Measurements from ENCODE around the gene GPR65. TPM values are rescaled to one million over a fixed set of nuclear protein-coding genes. Genes with fewer than 3 reads are reported as not detected.

The GPR65 gene
- total and polyA plus RNA-seq, 5 experiments from 2014 or later = 11.4 to 27.3 (median 12.0) TPM

GRCh38 chr14:87992346-87992717 lies 12.6 kb upstream of the GPR65 start:
- Mint-ChIP-seq H3K27ac (peak overlapping the region; percentile 95 to 100 (median 99)), H3K9me3 (no peaks in the 10 kb centered on the region), H3K4me3 (peak overlapping the region; percentile 83 to 99 (median 97)), H3K4me1 (peaks cover 43 to 81% (median 69%) of the 10 kb centered on the region in 4 donors), H3K27me3 (no peaks in the 10 kb centered on the region), H3K36me3 (peaks cover 0 to 2% (median 0%) of the 10 kb centered on the region in 3 donors)
- POLR2A ChIA-PET = interaction anchor here (0.7 to 7.2 kb wide), 13 partner anchors 9 to 176 kb away, joined by 3 to 125 read pairs (median 8); partner anchors contain the start of gene GPR65
- peak in 1 of 10 donors; percentile 2 for DNase-seq
- ATAC-seq = no peak

- POLR2A ChIA-PET = interaction anchor here (0.7 to 7.2 kb wide), 15 partner anchors 9 to 176 kb away, joined by 3 to 125 read pairs (median 6); partner anchors contain the start of gene GPR65
- Mint-ChIP-seq H3K4me3 (peak within 1 kb of the TSS; percentile 83 to 99 (median 97)), H3K27me3 (no peaks in the 10 kb centered on the region), H3K27ac (peak within 1 kb of the TSS; percentile 99 to 100 (median 99)), H3K9me3 (no peaks in the 10 kb centered on the region), H3K36me3 (peaks cover 0 to 2% (median 0%) of the 10 kb centered on the region in 3 donors), H3K4me1 (peaks cover 43 to 80% (median 69%) of the 10 kb centered on the region in 4 donors)
- DNase-seq (peak; percentile 87 to 97 (median 94)), ATAC-seq (peak; percentile 84 to 88)
These were observed 12.0 kb upstream of the GPR65 start, which contains the start of gene GALC for GRCh38 chr14:87992718-87993628. TSS of gene GALC (minus strand) at chr14:87993182. CDS start at chr14:87993164, 18 bp downstream.

GRCh38 chr14:87994974-87995373 lies 10.0 kb upstream of the GPR65 start:
- H3K4me1 Mint-ChIP-seq = peaks cover 34 to 74% (median 65%) of the 10 kb centered on the region in 4 donors

GRCh38 chr14:87995500-87996290 lies 9.2 kb upstream of the GPR65 start:
- ATAC-seq = no peak

More at GRCh38 chr14:87994974-87995373, 10.0 kb upstream of the GPR65 start:
- no peaks in the 10 kb centered on the region for H3K9me3 Mint-ChIP-seq
- H3K27me3 Mint-ChIP-seq = no peaks in the 10 kb centered on the region
- H3K4me3 Mint-ChIP-seq = peak overlapping the region in 8 of 10 donors; percentile 14 to 99 (median 90)
- POLR2A ChIA-PET = interaction anchor here (0.6 to 7.2 kb wide), 7 partner anchors 9 to 132 kb away, joined by 3 to 125 read pairs (median 4); partner anchors contain the start of gene GPR65
- no peaks in the 10 kb centered on the region for H3K36me3 Mint-ChIP-seq
- DNase-seq (peak in 1 of 10 donors; percentile 26), ATAC-seq (no peak)
- peak overlapping the region; percentile 99 to 100 (median 99) for H3K27ac Mint-ChIP-seq

GRCh38 chr14:87996291-87996592 lies 8.7 kb upstream of the GPR65 start:
- no peak for DNase-seq
- Mint-ChIP-seq H3K27me3 (no peaks in the 10 kb centered on the region), H3K4me3 (no peak overlapping the region), H3K36me3 (no peaks in the 10 kb centered on the region), H3K9me3 (no peaks in the 10 kb centered on the region), H3K4me1 (peaks cover 32 to 66% (median 61%) of the 10 kb centered on the region in 4 donors), H3K27ac (peak overlapping the region in 9 of 10 donors; percentile 5 to 99 (median 44))
- POLR2A ChIA-PET = interaction anchor here (7.2 kb wide), 1 partner anchor 8 kb away, joined by 125 read pairs; the partner anchor contains the start of gene GPR65
- ATAC-seq = no peak

More at GRCh38 chr14:87995500-87996290, 9.2 kb upstream of the GPR65 start:
- H3K27ac Mint-ChIP-seq = peak overlapping the region; percentile 41 to 100 (median 99)
- H3K27me3 Mint-ChIP-seq = no peaks in the 10 kb centered on the region
- DNase-seq = no peak
- no peaks in the 10 kb centered on the region for H3K36me3 Mint-ChIP-seq
- POLR2A ChIA-PET = interaction anchor here (0.6 to 7.2 kb wide), 7 partner anchors 9 to 131 kb away, joined by 3 to 125 read pairs (median 4); partner anchors contain the start of gene GPR65
- peaks cover 31 to 67% (median 61%) of the 10 kb centered on the region in 4 donors for H3K4me1 Mint-ChIP-seq
- H3K4me3 Mint-ChIP-seq = peak overlapping the region in 7 of 10 donors; percentile 2 to 99 (median 30)
- no peaks in the 10 kb centered on the region for H3K9me3 Mint-ChIP-seq

GRCh38 chr14:87998482-87998881 lies 6.5 kb upstream of the GPR65 start:
- ATAC-seq (no peak), DNase-seq (no peak)
- Mint-ChIP-seq H3K27me3 (no peaks in the 10 kb centered on the region), H3K36me3 (no peaks in the 10 kb centered on the region), H3K9me3 (no peaks in the 10 kb centered on the region), H3K27ac (peak overlapping the region in 1 of 10 donors; percentile 23), H3K4me3 (no peak overlapping the region), H3K4me1 (peaks cover 27 to 70% (median 60%) of the 10 kb centered on the region in 4 donors)
- POLR2A ChIA-PET = no interaction called here

- Mint-ChIP-seq H3K4me1 (peaks cover 27 to 67% (median 55%) of the 10 kb centered on the region in 4 donors), H3K27ac (no peak overlapping the region), H3K36me3 (no peaks in the 10 kb centered on the region), H3K4me3 (no peak overlapping the region), H3K27me3 (no peaks in the 10 kb centered on the region), H3K9me3 (no peaks in the 10 kb centered on the region)
- POLR2A ChIA-PET = no interaction called here
- ATAC-seq = no peak
- DNase-seq = no peak
These were observed 5.7 kb upstream of the GPR65 start for GRCh38 chr14:87999277-87999676.

GRCh38 chr14:88002421-88003075 lies 2.4 kb upstream of the GPR65 start:
- peaks cover 26 to 62% (median 49%) of the 10 kb centered on the region in 4 donors for H3K4me1 Mint-ChIP-seq
- POLR2A ChIA-PET = interaction anchor here (2.0 to 6.8 kb wide), 2 partner anchors 10 to 50 kb away, joined by 6 to 125 read pairs; partner anchors contain the start of gene GALC
- H3K27ac Mint-ChIP-seq = peak overlapping the region; percentile 33 to 96 (median 86)
- no peaks in the 10 kb centered on the region for H3K36me3 Mint-ChIP-seq
- no peaks in the 10 kb centered on the region for H3K27me3 Mint-ChIP-seq
- peak; percentile 19 to 26 for ATAC-seq
- DNase-seq = peak in 4 of 10 donors; percentile 12 to 67 (median 52)
- H3K4me3 Mint-ChIP-seq = peak overlapping the region; percentile 12 to 71 (median 57)
- no peaks in the 10 kb centered on the region for H3K9me3 Mint-ChIP-seq

GRCh38 chr14:88003425-88003824 lies 1.5 kb upstream of the GPR65 start:
- Mint-ChIP-seq H3K36me3 (no peaks in the 10 kb centered on the region), H3K4me1 (peaks cover 33 to 70% (median 57%) of the 10 kb centered on the region in 4 donors), H3K27me3 (no peaks in the 10 kb centered on the region), H3K4me3 (peak overlapping the region in 5 of 10 donors; percentile 47 to 71 (median 58)), H3K9me3 (no peaks in the 10 kb centered on the region), H3K27ac (peak overlapping the region in 7 of 10 donors; percentile 23 to 96 (median 80))
- DNase-seq = no peak
- POLR2A ChIA-PET = interaction anchor here (2.0 to 6.8 kb wide), 2 partner anchors 11 to 51 kb away, joined by 6 to 125 read pairs; partner anchors contain the start of gene GALC
- ATAC-seq = no peak

GRCh38 chr14:88004506-88005036 lies 364 bp upstream of the GPR65 start:
- no peaks in the 10 kb centered on the region for H3K27me3 Mint-ChIP-seq
- H3K9me3 Mint-ChIP-seq = no peaks in the 10 kb centered on the region
- peak overlapping the region; percentile 85 to 98 (median 94) for H3K4me3 Mint-ChIP-seq
- H3K36me3 Mint-ChIP-seq = peaks cover 0 to 6% (median 0%) of the 10 kb centered on the region in 3 donors
- POLR2A ChIA-PET = interaction anchor here (0.6 to 6.8 kb wide), 4 partner anchors 12 to 252 kb away, joined by 3 to 125 read pairs (median 6); partner anchors contain the start of gene GALC
- DNase-seq (no peak), ATAC-seq (no peak)
- peaks cover 36 to 75% (median 62%) of the 10 kb centered on the region in 4 donors for H3K4me1 Mint-ChIP-seq
- H3K27ac Mint-ChIP-seq = peak overlapping the region; percentile 69 to 99 (median 95)
